Body of pancreas (tissue), 4 donors: ENCODE data around the gene NLGN3.

ENCODE experiments used
- CTCF ChIP-seq, 7 experiments: fragments of 450-650 bp in 4 of 7; fragments of 200-600 bp in 3 of 7; sonication (generic) in 3 of 7; IDR thresholded peaks; one replicate each; pipeline ENCODE4 v1.5.1; 2016 to 2019; ENCODE audit warnings: antibody characterized with exemption in 7 of 7
- POLR2A ChIP-seq, 3 donors: fragments of 450-650 bp; IDR thresholded peaks; one replicate each; pipeline ENCODE4 v1.6.1; 2016; ENCODE audit warnings: antibody characterized with exemption in 3 of 3, mild to moderate bottlenecking in 2 of 3

GRCh38 chrX:71109051-71109450 is 35.6 kb upstream of the NLGN3 start:
- no peak for TF ChIP-seq CTCF (IDR thresholded peaks at IDR 0.05)
- TF ChIP-seq POLR2A (IDR thresholded peaks at IDR 0.05) = no peak
